Activated CD4-positive, alpha-beta T cell treated with anti-CD3 and anti-CD28 coated beads, Interleukin-2, amount 10 ng/mL, durations not matched to agents 7 days and 5 days (primary cell): Measurements from ENCODE around the gene TRIM56. TPM values are rescaled to one million over a fixed set of nuclear protein-coding genes. Genes with fewer than 3 reads are reported as not detected.
"Not testable (repeated sequence)": the region's sequence is repeated elsewhere in the genome, so short reads cannot be mapped to it uniquely, and the experiment has no call there.

Source experiments
- CTCF ChIA-PET: fragments of 350-600 bp; sonication (Branson Sonifier 250); formaldehyde crosslinking; loops from one replicate; lab custom pipeline; 2021; ENCODE audit warnings: antibody characterized with exemption; lab: Charles Lee
- POLR2A ChIA-PET: fragments of 350-600 bp; sonication (Branson Sonifier 250); formaldehyde crosslinking; loops from one replicate; lab custom pipeline; 2021; ENCODE audit warnings: antibody characterized with exemption; lab: Charles Lee
- DNase-seq: peaks from one replicate; pipeline ENCODE4 v3.0.0-alpha.2; 2020
- H3K27ac Mint-ChIP-seq: one replicate; pipeline ENCODE4 v1.8.0; 2021; ENCODE audit warnings: mild to moderate bottlenecking, moderate library complexity, mixed read lengths
- H3K27me3 Mint-ChIP-seq: one replicate; pipeline ENCODE4 v1.8.0; 2021; ENCODE audit warnings: mixed read lengths
- H3K36me3 Mint-ChIP-seq: one replicate; pipeline ENCODE4 v1.8.0; 2021; ENCODE audit warnings: low read depth, mixed read lengths
- H3K4me1 Mint-ChIP-seq: one replicate; pipeline ENCODE4 v1.8.0; 2021; ENCODE audit warnings: mixed read lengths
- H3K4me3 Mint-ChIP-seq: one replicate; pipeline ENCODE4 v1.8.0; 2021; ENCODE audit warnings: mild to moderate bottlenecking, moderate library complexity, mixed read lengths
- H3K9me3 Mint-ChIP-seq: one replicate; pipeline ENCODE4 v1.8.0; 2021; ENCODE audit warnings: mixed read lengths
- total RNA-seq, 2 experiments: library from RNA; stranded (reverse); gene quantifications; one replicate each; pipeline ENCODE4 v1.2.3, GENCODE V29; 2021

Gene TRIM56
- 10 to 100 TPM; 54.2 to 72.3 TPM for total RNA-seq

GRCh38 chr7:101085162-101085964, at the start of gene TRIM56:
Gene TRIM56 (plus strand): TSS chr7:101085481. CDS start chr7:101087313, 1,832 bp downstream.
- ChIA-PET POLR2A (interaction anchor here (0.6 kb wide), 1 partner anchor 502 kb away, joined by 4 read pairs; no protein-coding TSS in a partner anchor), CTCF (interaction anchor here (0.6 to 1.4 kb wide), 5 partner anchors 10 to 198 kb away, joined by 3 to 6 read pairs (median 3); no protein-coding TSS in a partner anchor)
- DNase-seq: peak; percentile 86
- Mint-ChIP-seq H3K9me3 (no peaks in the 10 kb centered on the region), H3K36me3 (peaks cover 27% of the 10 kb centered on the region), H3K27ac (peak within 1 kb of the TSS; percentile 100), H3K4me3 (peak within 1 kb of the TSS; percentile 99), H3K4me1 (peaks cover 23% of the 10 kb centered on the region), H3K27me3 (peaks cover 1% of the 10 kb centered on the region)

GRCh38 chr7:101035941-101036340, 49.3 kb upstream of the TRIM56 start:
- POLR2A ChIA-PET: no interaction called here
- H3K4me1 Mint-ChIP-seq: no peaks in the 10 kb centered on the region
- H3K36me3 Mint-ChIP-seq: no peaks in the 10 kb centered on the region
- H3K27ac Mint-ChIP-seq: no peak overlapping the region
- H3K4me3 Mint-ChIP-seq: no peak overlapping the region
- no peaks in the 10 kb centered on the region for H3K27me3 Mint-ChIP-seq
- no peak for DNase-seq
- CTCF ChIA-PET: no interaction called here
- no peaks in the 10 kb centered on the region for H3K9me3 Mint-ChIP-seq

GRCh38 chr7:101041283-101041682, 44.0 kb upstream of the TRIM56 start:
- H3K27me3 Mint-ChIP-seq, DNase-seq, H3K9me3 Mint-ChIP-seq, H3K4me3 Mint-ChIP-seq, CTCF ChIA-PET, H3K4me1 Mint-ChIP-seq, H3K36me3 Mint-ChIP-seq, POLR2A ChIA-PET, H3K27ac Mint-ChIP-seq: not testable (repeated sequence)

GRCh38 chr7:101058355-101058754, 26.9 kb upstream of the TRIM56 start:
- Mint-ChIP-seq H3K4me3 (no peak overlapping the region), H3K27me3 (peaks cover 22% of the 10 kb centered on the region), H3K36me3 (no peaks in the 10 kb centered on the region), H3K4me1 (peaks cover 1% of the 10 kb centered on the region), H3K27ac (no peak overlapping the region), H3K9me3 (no peaks in the 10 kb centered on the region)
- peak; percentile 65 for DNase-seq
- POLR2A ChIA-PET: no interaction called here
- CTCF ChIA-PET: interaction anchor here (1.0 to 2.2 kb wide), 5 partner anchors 11 to 163 kb away, joined by 3 to 10 read pairs (median 3); partner anchors contain the start of gene ACHE

- peaks cover 23% of the 10 kb centered on the region for H3K27me3 Mint-ChIP-seq
- H3K27ac Mint-ChIP-seq: peak overlapping the region; percentile 38
- H3K9me3 Mint-ChIP-seq: no peaks in the 10 kb centered on the region
- no peak for DNase-seq
- peaks cover 1% of the 10 kb centered on the region for H3K4me1 Mint-ChIP-seq
- H3K36me3 Mint-ChIP-seq: no peaks in the 10 kb centered on the region
- ChIA-PET POLR2A (no interaction called here), CTCF (interaction anchor here (0.5 to 2.2 kb wide), 5 partner anchors 12 to 260 kb away, joined by 3 to 10 read pairs (median 4); partner anchors contain the start of gene ACHE)
- no peak overlapping the region for H3K4me3 Mint-ChIP-seq
These were observed 25.7 kb upstream of the TRIM56 start for GRCh38 chr7:101059620-101059942.

- H3K36me3 Mint-ChIP-seq: no peaks in the 10 kb centered on the region
- H3K9me3 Mint-ChIP-seq: no peaks in the 10 kb centered on the region
- peaks cover 22% of the 10 kb centered on the region for H3K27me3 Mint-ChIP-seq
- DNase-seq: no peak
- H3K27ac Mint-ChIP-seq: no peak overlapping the region
- peaks cover 1% of the 10 kb centered on the region for H3K4me1 Mint-ChIP-seq
- ChIA-PET CTCF (interaction anchor here (0.5 to 0.7 kb wide), 3 partner anchors 108 to 464 kb away, joined by 3 to 4 read pairs (median 4); no protein-coding TSS in a partner anchor), POLR2A (no interaction called here)
- H3K4me3 Mint-ChIP-seq: no peak overlapping the region
These were observed 24.3 kb upstream of the TRIM56 start for GRCh38 chr7:101060992-101061391.

- H3K27ac Mint-ChIP-seq, H3K4me1 Mint-ChIP-seq, POLR2A ChIA-PET, H3K36me3 Mint-ChIP-seq, H3K9me3 Mint-ChIP-seq, CTCF ChIA-PET, DNase-seq, H3K4me3 Mint-ChIP-seq: not testable (repeated sequence)
- H3K27me3 Mint-ChIP-seq: peaks cover 16% of the 10 kb centered on the region
These were observed 21.1 kb upstream of the TRIM56 start for GRCh38 chr7:101064176-101064550.

GRCh38 chr7:101065162-101065561, 20.1 kb upstream of the TRIM56 start:
- POLR2A ChIA-PET, H3K36me3 Mint-ChIP-seq, H3K27ac Mint-ChIP-seq, DNase-seq, H3K4me1 Mint-ChIP-seq, H3K4me3 Mint-ChIP-seq, H3K9me3 Mint-ChIP-seq: not testable (repeated sequence)
- H3K27me3 Mint-ChIP-seq: peaks cover 13% of the 10 kb centered on the region
- CTCF ChIA-PET: interaction anchor here (2.5 kb wide), 1 partner anchor 12 kb away, joined by 6 read pairs; no protein-coding TSS in a partner anchor

- Mint-ChIP-seq H3K27ac (no peak overlapping the region), H3K4me1 (no peaks in the 10 kb centered on the region), H3K36me3 (no peaks in the 10 kb centered on the region), H3K27me3 (peaks cover 10% of the 10 kb centered on the region), H3K4me3 (no peak overlapping the region), H3K9me3 (no peaks in the 10 kb centered on the region)
- CTCF ChIA-PET: interaction anchor here (0.9 to 2.5 kb wide), 2 partner anchors 11 to 171 kb away, joined by 3 to 6 read pairs; no protein-coding TSS in a partner anchor
- POLR2A ChIA-PET: no interaction called here
- no peak for DNase-seq
These were observed 19.0 kb upstream of the TRIM56 start for GRCh38 chr7:101066141-101066832.

- Mint-ChIP-seq H3K4me1 (no peaks in the 10 kb centered on the region), H3K9me3 (no peaks in the 10 kb centered on the region), H3K27me3 (peaks cover 13% of the 10 kb centered on the region), H3K27ac (no peak overlapping the region), H3K4me3 (no peak overlapping the region), H3K36me3 (no peaks in the 10 kb centered on the region)
- ChIA-PET CTCF (interaction anchor here (0.9 to 2.5 kb wide), 2 partner anchors 11 to 172 kb away, joined by 3 to 6 read pairs; no protein-coding TSS in a partner anchor), POLR2A (no interaction called here)
- no peak for DNase-seq
These were observed 18.5 kb upstream of the TRIM56 start for GRCh38 chr7:101066833-101067177.

- Mint-ChIP-seq H3K4me3 (no peak overlapping the region), H3K27me3 (peaks cover 13% of the 10 kb centered on the region), H3K27ac (no peak overlapping the region), H3K4me1 (no peaks in the 10 kb centered on the region), H3K9me3 (no peaks in the 10 kb centered on the region), H3K36me3 (no peaks in the 10 kb centered on the region)
- ChIA-PET POLR2A (no interaction called here), CTCF (no interaction called here)
- DNase-seq: no peak
These were observed 16.9 kb upstream of the TRIM56 start for GRCh38 chr7:101068401-101068800.

- not testable (repeated sequence) for H3K9me3 Mint-ChIP-seq, H3K4me3 Mint-ChIP-seq, H3K4me1 Mint-ChIP-seq, H3K27ac Mint-ChIP-seq, H3K36me3 Mint-ChIP-seq, DNase-seq
- H3K27me3 Mint-ChIP-seq: peaks cover 18% of the 10 kb centered on the region
- POLR2A ChIA-PET: interaction anchor here (0.6 kb wide), 1 partner anchor 61 kb away, joined by 4 read pairs; no protein-coding TSS in a partner anchor
- CTCF ChIA-PET: interaction anchor here (0.6 to 1.8 kb wide), 3 partner anchors 12 to 185 kb away, joined by 3 to 4 read pairs (median 4); no protein-coding TSS in a partner anchor
These were observed 13.7 kb upstream of the TRIM56 start for GRCh38 chr7:101071362-101072104.
